Caki2 (cell line): Measurements from ENCODE around the gene ZBP1. TPM values are rescaled to one million over a fixed set of nuclear protein-coding genes. Genes with fewer than 3 reads are reported as not detected.

Experiments
- DNase-seq: peaks from one replicate; pipeline ENCODE4 v3.0.0-alpha.2; 2015; ENCODE audit warnings: low read depth
- in situ Hi-C: cut with HindIII; loops from 2 replicates; pipeline ENCODE4 v1.10.0; 2016; ENCODE audit warnings: low sequenced_read_pairs, low pct_unique_long_range_greater_than_20kb, mixed read lengths
- total RNA-seq: library from RNA; depleted of rRNA; stranded (reverse); fragments of >200 nt; shearing (Covaris generic); gene quantifications from 2 replicates; pipeline ENCODE4 v1.2.3, GENCODE V29; 2014; ENCODE audit warnings: low replicate concordance

ZBP1 gene
- total RNA-seq, 1 experiment from 2014 or later: not detected

DNA sequence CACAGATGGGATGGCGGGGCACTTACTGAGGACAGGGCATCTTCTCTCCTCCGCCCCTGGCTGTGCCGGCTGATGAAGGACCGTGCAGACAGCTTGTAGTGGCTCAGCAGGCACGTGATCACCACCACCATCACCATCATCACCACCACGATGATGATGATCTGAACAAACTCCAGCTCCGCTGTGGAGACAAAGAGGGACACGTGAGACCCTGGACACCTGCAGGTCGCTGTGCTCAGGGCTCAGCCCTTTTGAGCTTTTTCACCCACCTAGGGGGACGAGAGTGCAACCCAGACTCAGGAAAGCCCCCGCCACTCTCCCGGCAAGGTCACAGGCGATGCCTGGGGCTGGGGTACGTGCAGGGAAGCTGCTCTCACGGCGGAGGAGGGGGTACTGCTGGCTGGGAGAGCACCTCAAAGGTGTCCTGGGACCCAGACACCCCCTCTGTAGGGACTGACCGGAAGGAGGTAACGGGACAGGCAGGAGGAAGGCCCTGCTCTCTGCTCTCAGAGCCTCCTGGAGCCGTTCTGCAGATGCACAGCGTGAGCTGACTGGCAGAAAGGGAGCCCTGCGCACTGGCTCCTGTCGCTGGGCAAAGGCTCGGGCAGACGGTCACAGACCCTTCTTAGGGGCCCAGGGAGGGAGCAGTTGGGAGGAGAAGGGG lies 39.4 kb upstream of the ZBP1 start:
- DNase-seq: no peak
- in situ Hi-C loops: no loop called here

DNA sequence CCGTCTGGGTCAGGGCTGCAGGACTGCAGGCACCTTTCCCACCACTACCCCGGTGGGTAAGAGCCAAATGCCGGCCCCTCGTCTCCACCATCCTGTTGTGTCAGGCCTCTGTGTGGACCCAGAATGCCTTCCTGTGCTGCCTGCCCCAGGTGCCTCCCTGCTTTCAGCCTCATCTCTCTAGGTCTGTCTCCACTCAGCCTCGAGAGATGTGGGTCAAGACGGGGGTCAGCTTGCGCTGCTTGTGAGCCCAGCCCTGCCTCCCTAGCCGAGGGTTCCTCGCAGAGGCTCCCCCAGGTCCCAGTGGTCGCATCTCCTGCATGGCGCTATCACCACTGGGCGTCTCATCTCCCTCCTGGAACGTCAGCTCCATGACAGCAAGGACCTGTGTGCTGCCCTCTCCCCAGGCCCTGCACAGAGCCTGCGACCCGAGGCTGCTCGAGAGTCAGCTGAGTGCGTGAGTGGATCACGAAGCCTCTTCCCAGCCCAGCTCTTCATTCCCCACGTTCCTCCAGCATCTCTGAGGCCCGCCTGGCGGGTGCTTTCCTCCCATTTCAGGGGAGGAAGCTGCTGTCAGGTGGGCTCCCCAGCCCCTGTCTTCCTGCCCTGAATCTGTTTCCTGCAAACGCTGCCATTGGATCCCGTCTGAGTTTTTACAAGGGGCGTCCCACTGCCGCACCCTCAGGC lies 38.7 kb upstream of the ZBP1 start:
- no peak for DNase-seq
- in situ Hi-C loops: no loop called here

DNA sequence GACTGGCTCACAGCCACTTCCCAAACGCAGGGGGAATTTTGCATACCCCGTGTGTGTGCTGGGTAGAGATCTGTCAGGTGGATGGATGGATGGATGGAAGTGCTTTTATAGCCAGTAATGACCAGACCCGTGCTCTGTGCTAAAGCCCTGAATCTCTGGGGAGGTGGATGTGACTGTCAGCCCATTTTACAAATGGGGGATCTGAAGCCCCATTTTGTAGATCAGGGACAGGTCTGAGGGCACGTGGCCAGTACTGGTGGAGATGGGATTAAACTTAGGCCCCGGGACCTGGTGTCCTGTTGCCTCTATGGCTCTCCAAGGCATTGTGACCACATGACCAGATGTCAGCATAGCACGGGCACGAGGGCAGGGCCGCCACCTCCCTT lies 38.2 kb upstream of the ZBP1 start:
- in situ Hi-C loops: no loop called here
- no peak for DNase-seq

DNA sequence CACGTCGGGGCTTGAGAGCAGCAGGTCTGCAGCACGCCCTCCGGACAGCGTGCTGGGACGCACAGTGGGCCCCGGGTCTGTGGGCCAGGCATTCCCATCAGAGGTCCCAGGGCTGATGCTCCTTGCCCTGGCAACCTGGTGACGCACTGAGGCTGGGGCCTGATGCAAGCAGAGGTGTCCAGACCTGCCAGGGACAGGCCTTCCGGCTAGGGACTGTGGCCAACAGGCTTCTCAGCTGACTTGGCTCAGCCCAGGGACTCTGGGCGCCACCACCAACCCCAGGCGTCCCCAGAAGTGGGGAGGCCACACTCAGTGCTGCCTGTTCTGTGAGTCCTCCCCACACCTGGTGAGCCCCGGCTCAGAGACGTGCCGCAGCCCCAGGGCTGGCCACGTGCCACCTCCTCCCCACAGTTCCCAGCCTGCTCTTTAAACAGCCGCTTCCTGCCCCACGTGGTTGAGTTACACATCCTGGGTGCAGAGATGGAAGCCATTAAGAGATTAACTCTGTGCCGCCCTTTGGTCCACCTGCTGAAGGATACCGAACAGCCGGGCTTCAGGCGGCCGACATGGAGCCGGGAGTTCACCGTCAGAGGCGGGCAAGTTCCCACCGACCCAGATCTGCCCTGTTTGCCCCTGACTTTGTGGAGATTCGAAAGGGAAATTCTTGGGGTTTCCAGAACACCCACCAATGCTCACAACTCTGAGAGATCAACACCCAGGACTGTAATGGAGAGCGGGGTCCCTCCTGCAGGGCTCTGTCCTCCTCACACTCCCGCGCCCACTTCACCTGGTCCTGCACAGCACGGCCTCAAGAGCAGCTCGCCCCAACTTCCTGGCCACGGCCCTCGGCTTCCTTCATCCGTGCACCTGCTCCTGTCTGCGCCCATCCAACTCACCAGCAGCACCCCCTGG lies 37.6 kb upstream of the ZBP1 start:
- no peak for DNase-seq
- in situ Hi-C loops: no loop called here

DNA sequence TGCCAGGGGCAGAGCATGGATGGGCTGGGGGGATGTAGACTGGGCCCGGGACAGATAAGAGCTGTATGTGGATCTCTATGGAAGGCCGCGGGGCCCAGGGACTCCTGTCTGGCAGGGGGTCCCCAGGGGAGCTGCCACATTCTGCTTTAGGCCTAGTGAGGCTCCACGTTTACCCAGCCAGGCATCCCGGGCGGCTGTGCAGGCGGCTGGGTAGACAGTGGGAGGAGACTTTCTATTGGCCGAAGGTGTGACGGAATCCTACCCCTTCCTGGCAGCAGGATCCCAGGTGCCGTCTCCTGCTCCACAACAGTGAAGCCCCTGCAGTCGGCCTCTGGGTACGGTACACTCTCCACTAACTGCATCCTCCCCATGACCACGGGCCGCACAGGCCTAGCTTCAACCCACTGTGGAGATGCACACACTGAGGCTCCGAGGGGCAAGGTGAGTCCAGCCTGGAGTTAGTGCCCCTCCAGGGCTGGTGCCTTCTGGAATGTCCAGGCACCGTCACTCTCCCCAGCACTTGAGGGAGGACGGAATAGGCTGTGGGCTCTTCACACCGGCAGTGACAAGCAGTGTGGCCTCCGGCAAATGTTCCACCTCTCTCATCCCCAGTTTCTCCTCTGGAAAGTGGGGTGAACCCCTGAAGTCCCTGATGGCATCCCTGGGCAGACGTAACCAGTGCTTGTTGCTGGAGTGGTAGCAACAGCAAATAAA lies 36.8 kb upstream of the ZBP1 start:
- in situ Hi-C loops: no loop called here
- DNase-seq: no peak

DNA sequence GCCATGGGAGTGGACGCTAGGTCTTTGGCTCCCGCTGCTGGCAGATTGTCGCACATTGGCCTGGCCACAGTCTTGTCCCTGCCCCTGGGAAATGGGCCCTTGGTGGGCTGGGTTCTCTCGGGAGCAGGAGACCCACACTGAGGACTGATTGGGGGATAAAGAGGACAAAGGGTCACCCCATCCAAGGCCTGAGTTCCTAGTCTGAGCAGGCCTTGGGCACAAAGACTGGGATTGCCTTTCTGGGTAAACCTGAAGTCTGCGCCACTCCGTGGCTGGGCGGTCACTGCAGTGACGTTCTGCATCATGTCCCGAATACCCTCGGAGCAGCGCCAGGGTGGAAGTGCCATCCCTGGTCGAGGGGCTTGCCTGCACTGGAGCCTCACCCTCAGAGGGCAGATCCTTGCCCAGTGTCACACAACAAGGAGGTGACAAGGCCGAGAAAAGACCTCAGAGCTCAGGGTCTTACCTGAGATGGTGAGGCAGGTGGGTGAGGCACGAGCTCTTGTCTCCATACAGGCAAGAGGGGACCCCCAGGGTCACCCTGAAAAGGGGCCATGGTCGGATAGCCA lies 36.1 kb upstream of the ZBP1 start:
- in situ Hi-C loops: no loop called here
- no peak for DNase-seq

DNA sequence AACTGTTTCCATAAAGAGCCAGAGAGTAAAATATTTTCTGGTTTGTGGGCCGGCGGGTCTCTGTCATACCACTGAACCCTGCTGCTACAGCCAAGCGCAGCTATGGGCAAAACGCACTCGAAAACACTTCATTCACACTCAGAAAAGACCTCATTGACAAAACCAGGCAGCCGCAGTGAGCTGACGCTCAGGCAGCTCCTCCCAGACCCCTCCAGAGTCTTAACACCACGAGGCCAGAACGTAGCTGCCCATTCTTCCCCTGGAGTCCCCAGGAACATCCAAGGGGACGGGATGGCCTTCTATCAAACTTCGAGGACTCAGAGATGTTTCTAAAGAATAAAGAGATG lies 35.6 kb upstream of the ZBP1 start:
- in situ Hi-C loops: no loop called here

DNA sequence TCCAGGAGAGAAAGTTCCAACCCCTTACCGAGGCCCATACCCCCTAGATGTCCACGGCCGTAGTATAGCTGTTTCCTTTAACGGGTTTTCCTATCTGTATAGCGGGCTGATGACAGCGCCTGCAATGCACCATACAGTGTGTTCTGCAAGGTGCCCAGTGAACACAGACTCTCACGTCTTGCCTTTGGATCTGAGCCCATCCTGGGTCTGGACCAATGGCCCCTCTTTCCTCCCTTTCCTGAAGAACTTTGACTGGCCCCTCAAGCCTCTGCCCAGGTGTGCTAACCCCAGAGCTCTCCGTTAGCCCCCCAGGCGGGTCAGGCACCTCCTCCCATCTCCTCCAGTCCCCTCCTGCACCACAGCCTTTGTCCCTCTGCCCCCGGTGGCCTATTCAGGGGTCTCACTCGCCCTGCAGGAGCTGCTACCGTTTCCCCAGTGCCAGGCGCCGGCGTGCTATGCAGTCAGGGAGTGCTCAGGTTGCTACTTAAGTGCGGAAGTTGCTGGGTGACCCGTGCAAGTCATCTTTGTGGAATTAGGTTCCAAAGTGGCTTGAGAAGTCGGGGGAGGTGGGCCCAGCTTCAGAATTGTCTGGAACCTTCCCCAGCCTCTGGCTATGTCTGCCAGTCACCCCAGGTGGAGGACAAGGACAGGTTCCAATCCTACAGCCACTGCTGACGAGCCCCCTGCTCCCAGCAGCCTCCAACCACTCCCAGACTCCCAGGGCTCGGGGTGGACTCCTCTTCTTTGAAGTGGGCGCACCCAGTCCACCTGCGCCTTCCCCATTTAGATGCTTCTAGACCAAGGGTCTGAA lies 35.0 kb upstream of the ZBP1 start:
- in situ Hi-C loops: no loop called here
- DNase-seq: no peak

More for the DNA sequence above, 35.6 kb upstream of the ZBP1 start:
- DNase-seq: no peak

DNA sequence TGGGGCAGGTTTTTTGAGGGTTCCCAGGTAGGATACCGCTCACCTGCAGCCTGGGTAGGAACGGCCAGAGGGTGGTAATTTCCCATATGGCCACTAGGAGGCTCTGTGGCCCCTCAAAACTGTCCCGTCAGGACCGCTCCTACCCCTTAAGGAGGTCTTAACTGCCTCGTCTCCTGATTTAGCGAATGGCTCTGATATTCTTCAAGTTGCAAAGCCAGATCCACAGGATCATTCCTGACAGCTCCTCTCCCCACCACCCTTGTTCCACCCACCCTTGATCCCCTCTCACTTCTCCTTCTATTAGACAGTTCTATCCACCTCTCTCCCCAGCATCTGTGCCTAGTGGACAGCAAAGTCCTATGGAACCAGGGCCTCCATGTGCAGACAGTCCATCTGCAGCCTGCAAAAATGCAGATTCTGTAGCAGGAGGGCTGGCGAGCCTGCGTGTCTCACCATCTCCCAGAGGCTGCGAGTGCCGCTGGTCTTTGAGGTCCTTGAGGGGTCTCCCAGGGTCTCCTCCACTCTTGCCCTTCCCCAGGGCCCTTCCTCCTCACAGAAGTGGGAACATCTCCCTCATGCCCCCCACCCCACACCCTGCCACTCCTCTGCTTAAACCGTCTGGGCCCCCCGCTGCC lies 34.3 kb upstream of the ZBP1 start:
- DNase-seq: peak; percentile 54
- in situ Hi-C loops: no loop called here

DNA sequence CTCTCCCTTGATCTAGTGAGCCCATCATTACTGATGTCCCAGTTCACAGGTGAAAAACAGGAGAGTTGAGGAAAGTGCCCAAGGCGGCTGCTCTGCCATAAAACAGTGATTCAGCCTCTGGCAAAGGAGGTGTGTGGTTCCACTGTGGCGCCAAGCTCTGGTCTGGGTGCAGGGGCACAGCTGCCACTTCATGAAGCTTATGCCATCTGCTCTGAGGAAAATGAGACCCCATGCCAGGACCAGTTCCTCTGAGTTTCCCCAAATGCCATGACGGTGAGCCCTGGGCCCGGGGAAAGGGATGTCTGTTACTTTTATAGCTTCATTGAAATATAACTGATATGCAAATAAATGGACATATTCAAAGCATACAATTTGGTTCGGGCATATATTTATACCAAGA lies 33.7 kb upstream of the ZBP1 start:
- DNase-seq: no peak
- in situ Hi-C loops: no loop called here

DNA sequence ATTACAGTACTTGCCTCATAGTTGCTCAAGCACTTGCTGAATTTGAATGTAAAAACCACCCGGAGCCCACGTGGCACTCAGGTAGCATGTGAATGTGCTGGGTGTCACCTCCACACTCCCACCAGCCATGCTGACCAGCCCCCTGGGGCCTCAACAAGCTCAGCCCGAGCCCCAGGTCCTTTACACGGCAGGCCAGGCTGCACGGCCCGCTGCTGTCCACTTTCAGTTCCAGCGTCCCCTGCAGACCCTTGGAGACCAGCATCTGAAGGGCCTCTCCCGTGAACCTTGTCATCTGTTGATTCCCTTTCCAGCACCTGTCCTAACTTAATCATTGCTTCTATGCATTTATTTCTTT lies 33.3 kb upstream of the ZBP1 start:
- in situ Hi-C loops: no loop called here
- DNase-seq: no peak

DNA sequence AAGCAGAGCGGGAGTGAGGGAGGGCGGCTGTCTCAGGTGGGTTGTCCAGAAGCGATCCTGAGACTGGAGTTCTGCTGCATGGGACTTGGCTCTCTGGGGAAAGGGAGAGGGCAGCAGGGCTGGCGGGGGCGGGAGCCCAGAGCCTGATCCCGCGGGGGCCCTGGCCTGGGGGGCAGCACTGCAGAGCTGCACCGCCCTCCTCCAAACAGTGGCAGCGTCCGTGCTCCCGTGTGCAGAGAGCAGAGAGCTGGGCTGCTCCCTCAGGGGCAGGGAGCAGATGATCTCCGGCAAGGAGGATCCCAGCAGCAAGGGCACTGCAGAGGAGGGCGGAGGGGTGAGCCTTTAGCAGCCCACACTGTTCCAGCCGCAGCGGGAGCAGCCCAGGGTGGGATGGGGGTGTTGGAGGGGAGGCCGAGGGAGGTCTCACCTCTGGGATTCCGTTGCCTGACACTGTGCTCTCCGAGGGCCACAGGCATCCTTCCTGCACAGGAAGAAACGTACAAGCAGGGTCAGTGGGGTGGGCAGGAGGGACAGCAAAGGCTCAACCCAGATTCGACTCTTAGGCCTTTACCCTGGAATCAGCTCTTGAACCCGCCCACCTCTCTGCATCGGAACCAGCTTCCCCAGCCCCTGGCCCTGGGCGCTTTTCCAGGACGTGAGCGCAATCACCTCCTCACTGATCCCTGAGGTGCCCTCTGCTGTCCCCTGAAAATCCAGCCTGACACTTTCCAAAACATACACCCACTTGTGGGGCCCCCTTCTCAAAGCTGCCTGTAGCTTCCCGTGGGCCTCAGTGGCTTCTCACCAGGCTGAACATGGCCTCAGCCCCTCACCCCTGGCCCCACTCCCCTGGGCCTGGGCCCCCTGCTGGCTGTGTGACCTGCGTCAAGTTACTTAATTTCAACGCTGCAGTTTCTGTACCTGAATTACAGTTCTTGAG lies 32.6 kb upstream of the ZBP1 start:
- DNase-seq: no peak
- in situ Hi-C loops: no loop called here

DNA sequence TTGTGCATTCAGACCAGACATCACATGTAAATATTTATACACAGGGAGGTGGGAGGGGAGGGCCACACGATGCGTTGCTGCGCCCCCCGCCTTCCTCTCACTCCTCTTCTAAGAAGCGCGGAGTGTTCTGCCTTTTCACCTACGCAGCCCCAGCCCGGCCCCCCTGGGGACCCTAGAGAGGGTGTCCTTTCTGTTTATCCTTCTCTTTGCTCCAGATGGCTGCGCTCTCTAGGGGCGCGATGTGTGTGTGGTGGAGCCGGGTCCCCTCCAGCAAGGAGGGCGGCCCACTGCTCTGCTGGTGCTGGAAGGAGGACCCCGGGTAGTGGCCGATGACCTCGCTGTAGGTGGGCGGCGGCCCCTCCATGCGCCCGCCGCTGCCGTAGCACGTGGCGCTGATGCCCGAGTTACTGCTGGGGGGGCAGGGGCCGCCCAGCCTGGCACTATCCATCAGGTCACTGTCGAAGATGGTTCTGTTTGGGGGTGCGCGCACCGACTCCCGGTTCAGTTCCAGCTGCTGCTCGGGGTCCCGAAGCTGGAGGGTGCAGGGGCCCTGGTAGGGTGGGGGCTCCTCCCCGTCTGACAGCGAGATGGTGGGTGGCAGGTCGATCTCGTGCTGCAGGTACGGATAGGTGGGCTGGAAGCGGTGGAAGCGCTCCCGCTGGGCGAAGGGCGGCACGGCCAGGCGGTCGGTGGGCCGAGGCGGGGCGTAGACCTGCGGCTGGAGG lies 31.8 kb upstream of the ZBP1 start:
- in situ Hi-C loops: no loop called here
- no peak for DNase-seq

DNA sequence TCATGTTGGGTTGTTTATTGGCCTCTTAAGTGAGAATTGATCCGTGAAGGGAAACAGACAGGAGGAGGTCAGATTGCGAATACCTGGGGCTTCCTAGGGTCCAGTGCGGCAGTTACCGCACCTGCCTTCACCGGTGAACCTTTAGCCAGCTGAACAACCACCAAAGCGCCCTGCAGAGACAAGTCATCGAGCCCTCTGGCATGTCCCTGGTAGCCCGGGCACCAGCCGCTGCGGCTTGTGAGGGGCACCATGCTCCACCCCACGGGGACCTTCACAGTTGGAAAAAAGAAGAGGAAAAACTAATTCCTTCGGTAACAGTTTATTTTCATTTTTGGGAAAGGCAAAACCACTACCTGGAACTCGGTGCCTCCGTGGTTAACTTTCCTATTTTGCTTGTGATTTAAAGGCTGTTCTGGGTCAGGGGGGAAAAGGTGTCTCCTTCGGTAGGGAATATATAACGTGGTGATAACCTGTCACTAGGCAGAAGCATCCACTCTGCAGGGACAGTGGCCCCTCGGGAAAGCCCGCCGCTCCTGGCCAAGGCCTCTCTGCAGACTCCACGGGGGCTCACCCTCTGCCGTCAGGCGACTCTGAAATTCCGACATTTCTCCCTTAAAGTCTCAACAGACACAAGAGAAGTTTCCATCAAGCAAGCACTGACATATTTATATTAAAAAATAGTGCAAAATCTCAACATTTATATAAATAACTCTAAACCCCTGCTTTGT lies 30.7 kb upstream of the ZBP1 start:
- in situ Hi-C loops: no loop called here
- no peak for DNase-seq

DNA sequence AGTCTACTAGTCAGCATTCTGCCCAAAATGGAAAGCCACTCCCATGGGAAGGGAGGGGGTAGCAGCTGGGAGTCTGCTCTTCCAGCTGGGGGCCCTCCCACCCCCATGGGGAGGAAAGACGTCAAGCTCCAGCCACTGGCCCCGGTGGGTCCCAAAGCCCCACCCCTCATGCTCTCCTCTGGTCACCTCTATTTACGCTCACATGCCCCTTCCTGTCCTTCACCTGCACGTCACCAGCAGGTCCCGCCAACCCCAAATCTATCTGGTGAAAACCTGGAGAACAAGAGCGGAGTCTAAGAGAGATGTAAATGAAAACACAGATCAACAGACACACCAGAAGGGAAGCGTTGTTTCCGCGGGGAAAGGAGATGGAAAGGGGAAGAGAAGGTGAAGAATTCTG lies 30.0 kb upstream of the ZBP1 start:
- DNase-seq: no peak
- in situ Hi-C loops: no loop called here
